Measurements from ENCODE around the gene ME2.
"Not testable (repeated sequence)": the region's sequence is repeated elsewhere in the genome, so short reads cannot be mapped to it uniquely, and the experiment has no call there.

ME2 gene

GRCh38 chr18:50878345-50879301 lies at the start of gene ME2:
Gene ME2 (plus strand): TSS chr18:50879118. CDS start chr18:50895821, 16,703 bp downstream.
- DNase-seq, result peak; percentile 92

- DNase-seq, result no peak
Measured at GRCh38 chr18:50829644-50830043, 49.3 kb upstream of the ME2 start.

GRCh38 chr18:50830544-50830943 lies 48.4 kb upstream of the ME2 start:
- no peak for DNase-seq

GRCh38 chr18:50832754-50833153 lies 46.2 kb upstream of the ME2 start:
- DNase-seq, result no peak

- DNase-seq, result not testable (repeated sequence)
Measured at GRCh38 chr18:50833496-50833895, 45.4 kb upstream of the ME2 start.

- DNase-seq, result no peak
Measured at GRCh38 chr18:50836521-50836957, 42.4 kb upstream of the ME2 start.

- no peak for DNase-seq
Measured at GRCh38 chr18:50839341-50839740, 39.6 kb upstream of the ME2 start.

GRCh38 chr18:50839996-50840395 lies 38.9 kb upstream of the ME2 start:
- no peak for DNase-seq

- DNase-seq, result no peak
Measured at GRCh38 chr18:50842846-50843245, 36.1 kb upstream of the ME2 start.

- no peak for DNase-seq
Measured at GRCh38 chr18:50844554-50844953, 34.4 kb upstream of the ME2 start.

- DNase-seq, result no peak
Measured at GRCh38 chr18:50844960-50845359, 34.0 kb upstream of the ME2 start.

GRCh38 chr18:50847192-50847591 lies 31.7 kb upstream of the ME2 start:
- no peak for DNase-seq

GRCh38 chr18:50848061-50848551 lies 30.8 kb upstream of the ME2 start:
- no peak for DNase-seq

GRCh38 chr18:50848991-50849390 lies 29.9 kb upstream of the ME2 start:
- DNase-seq, result no peak

GRCh38 chr18:50849419-50849821 lies 29.5 kb upstream of the ME2 start:
- no peak for DNase-seq

- DNase-seq, result no peak
Measured at GRCh38 chr18:50850307-50851065, 28.4 kb upstream of the ME2 start.

- DNase-seq, result no peak
Measured at GRCh38 chr18:50853863-50854271, 25.1 kb upstream of the ME2 start.

- DNase-seq, result no peak
Measured at GRCh38 chr18:50855976-50856757, 22.8 kb upstream of the ME2 start.

- not testable (repeated sequence) for DNase-seq
Measured at GRCh38 chr18:50857166-50857565, 21.8 kb upstream of the ME2 start.

- no peak for DNase-seq
Measured at GRCh38 chr18:50857694-50858093, 21.2 kb upstream of the ME2 start.

GRCh38 chr18:50859793-50860555 lies 18.9 kb upstream of the ME2 start:
- DNase-seq, result no peak

- no peak for DNase-seq
Measured at GRCh38 chr18:50861617-50862016, 17.3 kb upstream of the ME2 start.

Data from CD4-positive, alpha-beta T cell treated with Interleukin-17A for 4 hours (primary cell).